Ishikawa (cell line): ENCODE measurements around the gene DMTF1.

ENCODE experiments used
- CEBPB ChIP-seq: IDR thresholded peaks from 2 replicates; pipeline ENCODE4 v1.6.1; 2012
- TAF1 ChIP-seq: IDR thresholded peaks from 2 replicates; pipeline ENCODE4 v1.6.1; 2012; ENCODE audit warnings: low read depth, mild to moderate bottlenecking
- TEAD4 ChIP-seq: IDR thresholded peaks from 2 replicates; pipeline ENCODE4 v1.6.1; 2012
- YY1 ChIP-seq: IDR thresholded peaks from 2 replicates; pipeline ENCODE4 v1.6.1; 2012; ENCODE audit warnings: low read depth
- ZBTB7A ChIP-seq: IDR thresholded peaks from 2 replicates; pipeline ENCODE4 v1.6.1; 2012; ENCODE audit warnings: low read depth
- TF ChIP-seq, protein P1 (sequence below): IDR thresholded peaks from 2 replicates; pipeline ENCODE4 v1.6.1; 2012; ENCODE audit warnings: low read depth, mild to moderate bottlenecking
- TF ChIP-seq, protein P2 (sequence below): IDR thresholded peaks from 2 replicates; pipeline ENCODE4 v1.6.1; 2012
- TF ChIP-seq, protein P3 (sequence below): IDR thresholded peaks from 2 replicates; pipeline ENCODE4 v1.6.1; 2012

DNA sequence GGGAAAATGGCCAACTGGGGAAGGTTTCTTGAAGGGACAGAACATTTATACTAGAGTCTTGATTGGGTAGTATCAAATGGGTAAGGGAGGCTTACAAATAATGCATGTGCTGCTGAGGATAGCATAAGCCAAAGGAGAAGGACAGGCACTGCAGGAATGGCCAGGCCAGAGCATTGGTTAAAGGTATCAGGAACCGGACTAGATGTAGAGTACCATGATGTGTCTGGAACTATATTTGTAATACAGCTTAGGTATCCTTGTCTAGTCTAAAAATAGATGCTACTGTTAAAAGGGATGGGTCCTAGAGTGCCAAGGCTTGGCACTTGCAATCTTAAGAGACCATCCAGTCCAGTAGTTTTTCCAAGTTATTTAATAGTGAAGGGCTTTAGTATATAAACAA is 47.0 kb downstream of the DMTF1 start:
- TF ChIP-seq CEBPB (no peak), TAF1 (no peak), TEAD4 (no peak), YY1 (no peak), ZBTB7A (no peak)
- TF ChIP-seq, protein P1, sequence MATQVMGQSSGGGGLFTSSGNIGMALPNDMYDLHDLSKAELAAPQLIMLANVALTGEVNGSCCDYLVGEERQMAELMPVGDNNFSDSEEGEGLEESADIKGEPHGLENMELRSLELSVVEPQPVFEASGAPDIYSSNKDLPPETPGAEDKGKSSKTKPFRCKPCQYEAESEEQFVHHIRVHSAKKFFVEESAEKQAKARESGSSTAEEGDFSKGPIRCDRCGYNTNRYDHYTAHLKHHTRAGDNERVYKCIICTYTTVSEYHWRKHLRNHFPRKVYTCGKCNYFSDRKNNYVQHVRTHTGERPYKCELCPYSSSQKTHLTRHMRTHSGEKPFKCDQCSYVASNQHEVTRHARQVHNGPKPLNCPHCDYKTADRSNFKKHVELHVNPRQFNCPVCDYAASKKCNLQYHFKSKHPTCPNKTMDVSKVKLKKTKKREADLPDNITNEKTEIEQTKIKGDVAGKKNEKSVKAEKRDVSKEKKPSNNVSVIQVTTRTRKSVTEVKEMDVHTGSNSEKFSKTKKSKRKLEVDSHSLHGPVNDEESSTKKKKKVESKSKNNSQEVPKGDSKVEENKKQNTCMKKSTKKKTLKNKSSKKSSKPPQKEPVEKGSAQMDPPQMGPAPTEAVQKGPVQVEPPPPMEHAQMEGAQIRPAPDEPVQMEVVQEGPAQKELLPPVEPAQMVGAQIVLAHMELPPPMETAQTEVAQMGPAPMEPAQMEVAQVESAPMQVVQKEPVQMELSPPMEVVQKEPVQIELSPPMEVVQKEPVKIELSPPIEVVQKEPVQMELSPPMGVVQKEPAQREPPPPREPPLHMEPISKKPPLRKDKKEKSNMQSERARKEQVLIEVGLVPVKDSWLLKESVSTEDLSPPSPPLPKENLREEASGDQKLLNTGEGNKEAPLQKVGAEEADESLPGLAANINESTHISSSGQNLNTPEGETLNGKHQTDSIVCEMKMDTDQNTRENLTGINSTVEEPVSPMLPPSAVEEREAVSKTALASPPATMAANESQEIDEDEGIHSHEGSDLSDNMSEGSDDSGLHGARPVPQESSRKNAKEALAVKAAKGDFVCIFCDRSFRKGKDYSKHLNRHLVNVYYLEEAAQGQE = no peak
- TF ChIP-seq, protein P2, sequence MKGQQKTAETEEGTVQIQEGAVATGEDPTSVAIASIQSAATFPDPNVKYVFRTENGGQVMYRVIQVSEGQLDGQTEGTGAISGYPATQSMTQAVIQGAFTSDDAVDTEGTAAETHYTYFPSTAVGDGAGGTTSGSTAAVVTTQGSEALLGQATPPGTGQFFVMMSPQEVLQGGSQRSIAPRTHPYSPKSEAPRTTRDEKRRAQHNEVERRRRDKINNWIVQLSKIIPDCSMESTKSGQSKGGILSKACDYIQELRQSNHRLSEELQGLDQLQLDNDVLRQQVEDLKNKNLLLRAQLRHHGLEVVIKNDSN = no peak
- TF ChIP-seq, protein P3, sequence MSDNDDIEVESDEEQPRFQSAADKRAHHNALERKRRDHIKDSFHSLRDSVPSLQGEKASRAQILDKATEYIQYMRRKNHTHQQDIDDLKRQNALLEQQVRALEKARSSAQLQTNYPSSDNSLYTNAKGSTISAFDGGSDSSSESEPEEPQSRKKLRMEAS = no peak
